GM21390 (cell line): Measurements from ENCODE around the gene MFSD2B.
"Not testable (repeated sequence)": the region's sequence is repeated elsewhere in the genome, so short reads cannot be mapped to it uniquely, and the experiment has no call there.

Source experiments
- ATAC-seq: cut with Tn5 transposase; IDR thresholded peaks from one replicate; pipeline ENCODE4 v1.9.1; 2021; ENCODE audit not compliant: unreplicated experiment

MFSD2B gene, protein sequence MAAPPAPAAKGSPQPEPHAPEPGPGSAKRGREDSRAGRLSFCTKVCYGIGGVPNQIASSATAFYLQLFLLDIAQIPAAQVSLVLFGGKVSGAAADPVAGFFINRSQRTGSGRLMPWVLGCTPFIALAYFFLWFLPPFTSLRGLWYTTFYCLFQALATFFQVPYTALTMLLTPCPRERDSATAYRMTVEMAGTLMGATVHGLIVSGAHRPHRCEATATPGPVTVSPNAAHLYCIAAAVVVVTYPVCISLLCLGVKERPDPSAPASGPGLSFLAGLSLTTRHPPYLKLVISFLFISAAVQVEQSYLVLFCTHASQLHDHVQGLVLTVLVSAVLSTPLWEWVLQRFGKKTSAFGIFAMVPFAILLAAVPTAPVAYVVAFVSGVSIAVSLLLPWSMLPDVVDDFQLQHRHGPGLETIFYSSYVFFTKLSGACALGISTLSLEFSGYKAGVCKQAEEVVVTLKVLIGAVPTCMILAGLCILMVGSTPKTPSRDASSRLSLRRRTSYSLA

DNA sequence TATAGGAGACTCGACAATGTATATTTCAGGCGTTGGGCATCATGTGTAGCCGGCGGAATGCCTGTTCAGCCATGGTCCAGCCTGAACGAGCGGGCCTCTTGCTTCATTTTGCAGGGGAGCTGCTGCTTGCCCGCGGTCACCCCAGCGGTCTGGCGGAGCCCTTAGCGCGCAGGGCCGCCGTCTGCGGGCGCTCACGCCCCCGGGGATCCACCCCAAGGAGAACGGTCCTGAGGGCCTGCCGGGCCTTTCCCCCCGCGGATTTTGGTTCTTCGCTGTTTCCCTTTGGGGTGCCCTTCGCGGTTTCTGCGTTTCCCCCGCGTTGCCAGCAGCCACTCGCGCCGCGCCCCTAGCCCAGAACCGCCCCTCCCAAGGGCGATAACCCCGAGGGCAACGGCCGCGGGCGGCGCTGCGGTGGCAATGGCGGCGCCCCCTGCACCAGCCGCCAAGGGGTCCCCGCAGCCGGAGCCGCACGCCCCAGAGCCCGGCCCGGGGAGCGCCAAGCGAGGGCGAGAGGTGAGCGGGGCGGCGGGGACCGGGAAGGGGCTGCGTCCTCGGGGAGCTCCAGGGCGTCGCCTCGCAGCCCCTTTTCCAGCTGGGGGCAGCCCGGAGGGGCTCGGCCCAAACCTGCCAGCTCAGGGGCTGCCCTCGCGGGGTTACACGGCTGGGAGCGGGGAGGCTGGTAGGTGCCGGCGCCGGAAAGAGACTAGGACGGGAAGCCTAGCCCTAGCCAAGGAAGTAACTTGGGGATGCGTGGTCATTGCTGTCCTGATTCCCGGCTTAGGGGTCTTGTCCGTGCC lies at the start of gene MFSD2B:
TSS of gene MFSD2B (plus strand) at position 406 of the 797 bp plus-strand sequence. CDS start at position 418, 12 bp downstream.
- no peak for ATAC-seq

DNA sequence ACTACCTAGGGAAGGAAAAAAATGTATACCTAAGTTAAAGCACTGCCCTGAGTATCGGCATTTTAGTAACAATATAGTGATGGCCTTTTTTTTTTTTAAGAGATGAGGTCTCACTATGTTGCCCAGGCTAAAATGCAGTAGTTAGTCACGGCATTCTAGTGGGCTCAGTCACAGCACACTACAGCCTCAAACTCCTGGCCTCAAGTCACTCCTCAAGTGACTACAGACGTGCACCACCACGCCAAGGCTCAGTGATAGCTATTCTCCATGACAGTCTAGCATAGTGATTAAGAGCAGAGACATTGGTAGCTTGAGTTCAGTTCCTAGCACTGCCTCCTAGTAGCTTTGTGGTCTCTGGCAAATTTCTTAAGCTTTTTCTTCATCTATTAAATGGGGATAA lies 42.0 kb upstream of the MFSD2B start:
- ATAC-seq = no peak

DNA sequence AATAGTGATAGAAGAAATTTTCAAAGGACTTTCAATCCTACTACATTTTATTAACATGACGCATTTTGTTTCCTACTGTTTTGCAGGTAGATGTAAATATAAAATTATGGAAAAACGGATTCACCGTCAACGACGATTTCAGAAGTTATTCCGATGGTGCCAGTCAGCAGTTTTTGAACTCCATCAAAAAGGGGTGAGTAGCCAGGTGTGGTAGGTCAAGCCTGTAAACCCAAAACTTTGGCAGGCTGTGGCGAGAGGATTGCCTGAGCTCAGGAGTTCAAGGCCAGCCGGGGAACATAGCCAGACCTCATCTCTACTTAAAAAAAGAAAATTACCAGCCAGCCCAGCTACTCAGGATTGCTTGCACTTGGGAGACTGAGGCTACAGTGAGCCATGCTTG lies 33.0 kb upstream of the MFSD2B start:
- no peak for ATAC-seq

DNA sequence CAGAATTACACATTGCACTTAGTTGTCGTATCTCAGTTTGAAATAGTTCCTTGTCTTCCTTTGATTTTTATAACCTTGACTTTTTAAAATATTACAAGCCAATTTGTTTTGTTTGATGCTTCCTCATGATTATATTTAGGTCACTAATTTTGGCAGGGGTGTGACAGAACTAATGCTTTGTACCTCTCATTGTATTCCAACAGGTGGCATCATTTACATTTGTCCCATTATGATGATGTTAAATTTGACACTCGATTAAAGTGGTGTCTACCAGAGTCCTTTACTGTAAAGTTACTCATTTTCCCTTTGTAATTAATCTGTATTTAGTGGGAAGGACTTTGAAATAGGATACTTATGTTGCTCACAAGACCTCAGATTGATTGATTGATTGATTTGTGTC lies 21.5 kb upstream of the MFSD2B start:
- ATAC-seq = no peak

DNA sequence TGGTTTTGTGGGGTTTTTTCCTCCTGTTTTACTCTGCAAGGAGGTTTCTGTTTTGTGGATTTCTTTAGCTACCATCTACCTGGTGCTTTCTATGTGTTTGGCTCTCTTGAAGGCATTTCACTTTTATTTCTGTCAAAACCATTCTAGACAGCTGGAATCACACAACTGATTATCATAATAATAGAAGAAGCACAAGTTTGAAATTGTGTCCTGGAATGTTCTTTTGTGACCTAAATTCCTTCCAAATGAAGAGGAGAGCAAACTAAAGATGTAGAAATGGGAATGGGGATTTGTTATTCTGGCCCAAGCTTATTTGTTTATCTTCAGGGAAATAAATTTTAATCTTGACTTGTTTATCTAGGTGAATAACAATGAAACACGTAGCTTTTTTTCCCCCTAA lies 17.0 kb upstream of the MFSD2B start:
- no peak for ATAC-seq

DNA sequence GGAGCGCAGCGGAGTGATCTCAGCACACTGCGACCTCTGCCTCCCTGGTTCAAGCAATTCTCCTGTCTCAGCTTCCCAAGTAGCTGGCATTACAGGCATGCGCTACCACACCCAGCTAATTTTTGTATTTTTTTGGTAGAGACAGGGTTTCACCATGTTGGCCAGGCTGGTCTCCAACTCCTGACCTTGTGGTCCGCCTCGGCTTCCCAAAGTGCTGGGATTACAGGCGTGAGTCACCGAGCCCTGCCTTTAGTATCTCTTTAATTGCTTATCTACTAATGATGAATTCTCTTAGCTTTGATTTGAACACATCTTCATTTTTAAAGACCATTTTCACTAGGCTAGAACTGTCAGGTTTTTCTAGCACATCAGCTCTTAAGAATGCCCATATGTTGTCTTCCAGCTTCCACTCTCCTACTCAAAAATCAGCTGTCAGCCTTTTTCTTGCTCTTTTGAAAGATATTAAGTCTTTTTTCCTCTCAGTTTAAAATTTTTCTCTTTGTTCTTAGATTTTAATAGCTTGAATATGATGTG lies 16.1 kb upstream of the MFSD2B start:
- ATAC-seq = no peak

DNA sequence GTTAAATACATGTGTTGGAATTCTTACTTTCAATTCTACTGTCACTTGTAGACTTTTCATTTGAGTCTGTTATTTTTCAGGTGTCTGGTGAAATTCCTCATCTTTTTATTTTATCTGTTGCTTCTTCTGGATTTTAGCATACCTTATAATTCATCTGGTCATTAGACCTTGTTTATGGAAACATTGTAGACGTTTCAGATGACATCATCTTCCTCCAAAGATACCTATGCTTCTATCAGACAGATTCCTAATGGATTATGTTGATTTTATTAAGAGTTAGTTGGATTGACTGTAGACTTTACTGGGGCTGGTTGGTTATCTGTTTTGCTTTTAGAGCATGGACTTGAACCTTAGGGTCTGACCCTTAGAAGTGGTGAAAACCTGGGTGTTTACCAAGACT lies 15.3 kb upstream of the MFSD2B start:
- ATAC-seq = no peak

DNA sequence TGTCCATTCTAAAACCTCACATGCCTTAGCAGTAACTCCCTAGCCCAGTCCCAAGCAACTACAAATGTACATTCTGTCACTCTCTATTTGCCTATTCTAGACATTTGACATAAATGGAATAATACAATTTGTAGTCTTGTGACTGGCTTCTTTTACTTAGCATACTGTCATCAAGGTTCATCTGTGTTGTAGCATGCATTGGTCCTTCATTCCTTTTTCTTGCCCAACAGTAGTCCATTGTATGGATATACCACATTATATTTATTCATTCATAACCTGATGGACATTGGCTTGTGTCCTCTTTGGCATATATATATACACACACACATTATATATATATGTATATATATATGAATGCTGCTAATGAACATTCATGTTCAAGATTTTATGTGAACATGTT lies 2.2 kb upstream of the MFSD2B start:
- ATAC-seq = no peak

DNA sequence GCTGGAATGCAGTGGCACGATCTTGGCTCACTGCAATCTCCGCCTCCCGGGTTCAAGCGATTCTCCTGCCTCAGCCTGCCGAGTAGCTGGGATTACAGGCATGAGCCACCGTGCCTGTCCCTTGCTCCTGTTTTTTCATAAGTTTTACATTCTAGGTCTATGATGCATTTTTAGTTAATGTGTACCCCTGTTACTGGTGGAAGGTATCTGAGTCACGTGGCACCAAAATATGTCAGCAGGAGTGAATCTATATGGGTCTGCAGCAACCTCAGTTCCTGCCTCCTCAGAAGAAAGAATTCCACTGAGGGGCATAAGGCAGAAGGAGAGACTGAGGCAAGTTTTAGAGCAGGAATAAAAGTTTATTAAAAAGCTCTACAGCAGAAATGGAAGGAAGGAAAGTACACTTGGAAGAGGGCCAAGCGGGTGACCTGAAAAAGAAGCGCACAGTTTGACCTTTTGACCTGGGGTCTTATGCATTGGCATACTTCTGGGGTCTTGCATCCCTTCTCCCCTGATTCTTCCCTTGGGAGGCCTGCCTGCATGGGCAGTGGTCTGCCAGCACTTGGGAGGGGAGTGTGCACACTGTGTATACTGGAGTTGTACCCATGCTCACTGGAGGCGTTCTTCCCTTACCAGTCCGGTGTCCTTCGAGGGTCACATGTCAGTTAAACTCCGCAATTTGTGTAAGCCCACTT lies 1.1 kb upstream of the MFSD2B start:
- no peak for ATAC-seq

DNA sequence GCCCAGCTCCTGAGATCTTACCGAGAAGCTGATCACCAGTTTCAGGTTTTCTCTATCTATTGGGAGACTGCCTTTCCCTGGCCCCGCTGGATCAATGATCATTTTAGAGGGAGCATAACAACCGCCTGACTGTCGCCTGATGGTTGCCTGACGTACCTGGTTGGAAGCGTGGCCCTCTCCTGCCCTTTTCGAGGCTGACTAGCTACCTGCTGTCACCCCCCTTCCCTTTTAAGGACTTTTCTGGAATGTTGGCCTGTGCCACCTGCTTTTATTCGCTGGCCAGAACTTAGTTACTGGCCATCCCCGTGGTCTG lies 562 bp upstream of the MFSD2B start:
- ATAC-seq = no peak

DNA sequence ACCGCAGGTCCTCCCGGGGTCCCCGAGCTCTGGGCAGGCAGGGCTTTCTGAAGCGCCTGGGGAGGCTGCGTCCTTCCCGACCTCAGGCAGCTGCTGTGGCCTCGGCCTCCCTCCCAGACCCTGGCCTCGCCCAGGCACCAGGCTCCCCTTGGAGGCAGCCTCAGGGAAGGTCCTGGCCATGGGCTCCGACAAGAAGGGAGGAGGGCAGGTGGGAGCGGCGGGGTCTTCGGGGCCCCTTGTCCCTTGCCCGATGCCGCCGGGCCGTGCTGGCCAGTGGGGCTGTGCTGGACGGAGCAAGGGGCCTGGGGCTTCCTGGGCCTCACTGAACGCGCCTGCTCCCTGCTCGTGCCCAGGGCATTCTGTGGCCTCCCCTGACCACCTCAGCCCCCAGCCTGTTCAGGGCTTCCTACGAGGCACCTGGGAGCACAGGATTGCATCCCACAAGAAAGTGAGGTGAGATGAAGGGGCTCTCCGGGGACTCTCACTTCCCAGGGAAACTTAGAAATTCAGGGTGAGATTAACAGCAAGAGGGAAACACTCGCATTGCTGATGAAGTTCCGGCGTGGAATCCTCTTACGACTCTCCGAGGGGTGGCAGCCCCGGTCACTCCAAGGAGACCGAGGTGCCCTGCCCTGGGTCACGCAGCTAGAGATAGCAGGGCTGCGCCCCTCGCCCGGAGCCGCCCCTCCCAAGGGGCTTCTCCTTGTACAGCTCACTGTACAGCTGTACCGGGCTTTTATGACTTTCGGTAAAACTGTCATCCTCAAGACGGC lies 778 bp downstream of the MFSD2B start:
- ATAC-seq = no peak

DNA sequence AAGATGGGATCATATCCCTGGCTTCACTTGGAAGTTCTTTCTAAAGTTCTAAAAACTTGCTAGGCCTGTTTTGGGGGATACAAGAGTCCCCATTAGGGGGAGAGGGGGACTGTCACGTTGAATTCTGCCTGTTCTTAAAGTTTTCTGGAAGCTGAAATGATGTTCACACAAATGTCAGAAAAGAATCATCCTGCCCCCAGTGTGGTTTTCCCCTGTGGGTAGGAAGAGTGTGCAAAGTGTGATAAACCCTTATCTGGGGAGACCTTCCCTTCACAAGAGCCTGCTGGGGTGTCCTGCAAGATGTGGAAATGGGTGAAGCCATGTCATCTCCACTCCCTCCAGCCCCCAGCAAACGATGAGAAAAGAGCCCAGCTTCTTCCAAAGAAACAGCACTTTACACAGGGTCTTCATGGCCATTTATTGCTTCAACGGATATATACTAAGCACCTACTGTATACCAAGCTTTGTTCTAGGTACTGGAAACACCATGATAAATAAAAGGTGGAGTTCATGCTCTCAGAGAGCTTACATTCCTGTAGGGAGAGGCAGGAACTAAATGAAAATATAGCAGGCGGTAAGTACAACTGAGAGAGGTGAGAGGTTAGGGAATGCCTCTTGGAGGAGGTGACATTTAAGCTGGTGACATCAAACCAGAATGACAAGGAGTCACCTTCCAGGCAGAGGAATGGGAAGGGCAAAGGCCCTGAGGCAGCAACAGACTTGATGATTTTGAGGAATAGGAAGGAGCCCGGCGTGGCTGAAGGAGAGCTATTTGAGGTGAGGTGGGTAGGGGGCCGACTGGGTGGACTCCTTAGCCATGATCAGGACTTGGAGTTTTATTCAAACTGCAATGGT lies 1.6 kb downstream of the MFSD2B start:
- ATAC-seq = no peak

DNA sequence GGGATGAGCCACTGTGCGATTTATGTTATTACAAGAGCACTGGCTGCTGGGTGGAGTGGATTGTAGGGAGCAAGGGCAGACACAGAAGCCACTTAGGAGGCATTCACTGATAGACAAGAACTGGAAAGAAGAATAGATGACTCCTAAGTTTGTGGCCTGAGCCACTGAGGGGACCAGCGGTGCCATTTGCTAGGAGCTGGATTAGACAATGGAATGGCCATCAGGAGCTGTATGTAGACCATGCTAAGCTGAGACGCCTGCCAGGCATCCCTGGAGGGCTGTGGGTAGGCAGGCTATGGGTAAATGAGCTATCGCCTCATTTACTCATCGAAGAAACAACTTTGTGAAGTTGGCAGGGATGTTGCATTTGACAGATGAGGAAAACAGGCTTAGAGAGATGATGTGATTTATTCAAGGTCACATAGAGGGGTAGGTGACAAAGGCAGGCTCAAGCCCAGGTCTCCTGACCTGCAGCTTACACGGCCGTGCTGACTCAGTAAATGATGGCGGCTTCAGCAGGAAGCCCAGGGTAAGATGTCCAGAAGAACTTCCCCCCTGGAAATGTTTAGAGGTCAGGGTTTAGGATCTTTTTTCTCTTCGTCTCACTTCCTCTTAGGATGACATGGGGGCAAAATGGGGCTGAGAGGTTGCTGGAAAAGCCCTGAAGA lies 2.8 kb downstream of the MFSD2B start:
- no peak for ATAC-seq

DNA sequence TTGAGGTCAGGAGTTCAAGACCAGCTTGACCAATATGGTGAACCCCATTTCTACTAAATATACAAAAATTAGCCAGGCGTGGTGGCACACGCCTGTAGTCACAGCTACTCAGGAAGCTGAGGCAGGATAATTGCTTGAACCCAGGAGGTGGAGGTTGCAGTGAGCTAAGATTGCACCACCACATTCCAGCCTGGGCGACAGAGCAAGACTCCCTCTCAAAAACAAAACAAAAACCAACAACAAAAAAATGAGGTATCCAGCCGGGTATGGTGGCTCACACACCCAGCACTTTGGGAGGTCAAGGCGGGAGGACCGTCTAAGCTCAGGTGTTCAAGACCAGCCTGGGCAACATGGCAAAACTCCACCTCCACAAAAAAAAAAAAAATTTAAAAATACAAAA lies 5.0 kb downstream of the MFSD2B start:
- not testable (repeated sequence) for ATAC-seq

DNA sequence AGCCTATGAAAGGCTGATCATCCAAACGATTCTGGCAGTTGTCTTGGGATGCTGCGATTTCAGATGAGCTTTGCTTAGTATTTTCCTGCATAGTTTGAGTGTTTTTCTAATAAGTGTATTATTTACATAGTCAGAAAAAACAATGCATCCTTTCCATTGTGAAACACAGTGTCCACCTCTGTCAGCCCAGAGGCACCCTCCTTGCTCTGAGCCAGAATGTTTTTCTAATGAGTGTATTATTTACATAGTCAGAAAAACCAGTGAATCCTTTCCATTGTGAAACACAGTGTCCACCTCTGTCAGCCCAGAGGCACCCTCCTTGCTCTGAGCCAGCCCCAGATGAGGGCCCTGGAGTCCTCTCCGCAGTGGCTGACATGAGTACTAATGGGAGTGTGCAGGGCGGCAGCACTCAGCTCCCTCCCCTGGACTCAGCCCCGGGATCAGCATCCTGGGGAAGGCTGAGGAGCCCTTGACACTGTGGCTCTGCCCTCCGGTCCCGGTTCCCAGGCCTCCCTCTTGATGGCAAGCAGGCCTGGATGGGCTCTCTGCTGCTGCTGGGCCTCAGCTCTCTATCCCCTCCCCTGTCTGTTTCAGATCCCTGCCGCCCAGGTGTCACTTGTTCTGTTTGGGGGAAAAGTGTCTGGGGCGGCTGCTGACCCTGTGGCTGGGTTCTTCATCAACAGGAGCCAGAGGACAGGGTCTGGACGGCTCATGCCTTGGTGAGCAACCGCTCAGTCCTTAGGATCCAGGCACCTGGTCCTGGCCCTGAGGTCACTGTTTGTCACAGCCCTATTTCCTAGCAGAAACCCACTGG lies 5.9 kb downstream of the MFSD2B start:
- no peak for ATAC-seq

DNA sequence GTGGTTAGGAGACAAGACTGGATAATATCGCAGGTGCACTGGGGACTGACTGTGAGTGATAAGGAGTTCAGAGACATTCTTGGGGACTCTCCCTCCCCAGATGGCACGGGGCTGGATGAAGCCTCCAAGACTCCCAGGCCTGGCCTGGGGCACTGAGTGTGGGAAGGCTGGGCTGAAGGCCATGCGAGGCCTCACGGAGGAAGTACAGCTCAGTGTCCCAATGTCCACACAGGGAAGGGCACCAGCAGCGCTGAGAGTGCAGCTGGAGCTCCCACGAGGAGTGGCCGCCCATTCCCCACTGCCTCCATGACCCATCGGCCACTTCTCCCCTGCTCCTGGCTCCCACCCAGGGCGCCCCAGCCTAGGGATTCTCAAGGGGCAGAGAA lies 6.5 kb downstream of the MFSD2B start:
- no peak for ATAC-seq

DNA sequence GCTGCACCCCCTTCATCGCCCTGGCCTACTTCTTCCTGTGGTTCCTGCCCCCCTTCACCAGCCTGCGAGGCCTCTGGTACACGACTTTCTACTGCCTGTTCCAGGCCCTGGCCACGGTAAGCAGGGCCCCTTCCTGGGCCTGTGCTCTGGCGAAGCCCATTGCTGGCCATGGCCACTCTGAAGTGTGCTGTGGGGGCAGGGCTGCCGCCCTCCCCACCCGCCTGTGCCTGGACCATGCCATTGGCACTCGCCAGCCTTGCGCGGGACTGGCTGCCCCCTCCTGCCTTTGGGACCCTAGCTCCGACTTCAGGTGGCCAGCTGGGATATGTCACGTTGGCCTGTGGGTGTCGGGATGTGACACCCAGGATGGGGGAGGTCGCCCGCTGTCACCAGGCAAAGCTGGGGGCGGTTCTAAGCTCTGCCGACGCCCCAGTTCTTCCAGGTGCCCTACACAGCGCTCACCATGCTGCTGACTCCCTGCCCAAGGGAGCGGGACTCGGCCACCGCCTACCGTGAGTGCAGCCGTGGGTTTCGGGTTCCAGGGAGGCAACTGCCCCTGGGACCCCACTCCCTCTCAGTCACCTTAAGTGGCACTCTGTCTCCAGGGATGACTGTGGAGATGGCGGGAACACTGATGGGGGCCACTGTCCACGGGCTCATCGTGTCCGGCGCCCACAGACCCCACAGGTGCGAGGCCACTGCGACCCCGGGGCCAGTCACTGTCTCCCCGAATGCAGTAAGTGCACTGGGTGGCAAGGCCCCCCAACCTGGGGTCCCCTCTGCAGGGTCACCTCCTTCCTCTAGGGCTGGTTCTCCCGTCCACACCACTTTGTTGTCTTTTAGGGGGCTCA lies 7.2 kb downstream of the MFSD2B start:
- no peak for ATAC-seq

DNA sequence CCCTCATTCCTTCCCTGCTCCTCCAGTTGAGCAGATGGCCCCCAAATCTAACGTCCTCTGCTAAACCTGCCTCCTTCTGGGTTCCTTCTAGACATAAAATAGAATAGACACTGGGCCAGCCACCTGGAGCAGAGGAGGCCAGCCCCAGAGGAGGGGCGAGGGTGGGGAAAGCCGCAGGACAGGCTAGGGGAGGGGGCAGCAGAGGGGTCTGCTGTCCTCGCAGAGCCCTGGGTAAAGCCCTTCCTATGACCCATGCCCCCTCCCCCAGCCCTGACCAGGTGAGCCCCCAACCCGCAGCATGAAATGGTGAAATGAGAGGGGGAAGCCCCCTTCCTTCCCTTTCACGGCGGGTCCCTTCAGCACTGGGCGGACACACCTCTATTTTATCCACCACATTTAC lies 7.8 kb downstream of the MFSD2B start:
- no peak for ATAC-seq
